Fibroblast of the aortic adventitia (primary cell): ENCODE results near the gene MYOM1. TPM values are rescaled to one million over a fixed set of nuclear protein-coding genes. Genes with fewer than 3 reads are reported as not detected.
A peak's percentile ranks its signal among the peaks of the same experiment; 100 is the strongest.

Experiments
- DNase-seq: peaks from one replicate; pipeline ENCODE4 v3.0.0-alpha.2; 2010; ENCODE audit warnings: low read depth
- H3K4me3 ChIP-seq: 2 replicates; pipeline ENCODE4 v1.5.1; 2011; ENCODE audit warnings: low read depth, mild to moderate bottlenecking, control low read depth, low read length, moderate library complexity
- total RNA-seq: library from RNA; depleted of rRNA; stranded (reverse); fragments of >200 nt; gene quantifications from 2 replicates; pipeline ENCODE4 v1.2.3, GENCODE V29; 2012; ENCODE audit warnings: low replicate concordance
- TF ChIP-seq, protein P1 (sequence below): IDR thresholded peaks from 2 replicates; pipeline ENCODE4 v1.5.1; 2011; ENCODE audit warnings: mild to moderate bottlenecking, low read length, control low read depth, inconsistent platforms; ENCODE audit not compliant: insufficient read depth

The MYOM1 gene
- total RNA-seq, 1 donor, result 0.90 TPM

DNA sequence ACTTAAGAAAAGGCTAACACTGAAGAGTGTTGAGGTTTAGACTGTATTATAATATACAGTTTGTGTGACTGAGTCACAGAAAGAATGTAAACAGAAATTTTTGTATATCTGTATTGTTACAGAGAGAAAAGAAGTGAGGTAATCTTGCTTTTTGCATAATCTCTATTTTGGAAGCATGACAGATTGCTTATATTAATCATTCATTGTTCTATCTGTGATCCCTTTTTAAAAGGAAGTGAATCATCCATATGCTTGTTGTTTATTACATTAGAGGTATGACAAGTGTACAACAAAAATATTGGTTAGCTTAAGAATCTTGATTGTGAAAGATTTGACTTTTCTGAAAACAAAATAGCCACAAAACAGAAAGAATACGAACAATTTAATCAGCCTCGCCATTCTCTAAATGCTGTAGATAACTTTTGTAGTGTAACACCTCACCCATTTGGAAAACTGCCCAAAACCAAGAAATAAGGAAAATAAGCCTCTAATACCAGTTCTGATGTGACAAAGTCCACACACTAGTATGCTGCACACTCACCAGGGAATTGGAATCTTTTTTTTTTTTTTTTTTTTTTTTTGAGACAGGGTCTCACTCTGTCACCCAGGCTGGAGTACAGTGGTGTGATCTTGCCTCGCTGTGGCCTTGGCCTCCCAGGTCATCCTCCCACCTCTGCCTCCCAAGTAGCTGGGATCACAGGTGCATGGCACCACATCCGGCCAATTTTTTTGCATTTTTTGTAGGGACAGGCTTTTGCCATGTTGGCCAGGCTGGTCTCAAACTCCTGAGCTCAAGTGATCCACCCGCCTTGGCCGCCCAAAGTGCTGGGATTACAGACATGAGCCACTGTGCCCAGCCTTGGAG is 115.3 kb downstream of the MYOM1 start:
- DNase-seq, result peak; percentile 86
- no peak overlapping the region for H3K4me3 ChIP-seq
- TF ChIP-seq, protein P1, sequence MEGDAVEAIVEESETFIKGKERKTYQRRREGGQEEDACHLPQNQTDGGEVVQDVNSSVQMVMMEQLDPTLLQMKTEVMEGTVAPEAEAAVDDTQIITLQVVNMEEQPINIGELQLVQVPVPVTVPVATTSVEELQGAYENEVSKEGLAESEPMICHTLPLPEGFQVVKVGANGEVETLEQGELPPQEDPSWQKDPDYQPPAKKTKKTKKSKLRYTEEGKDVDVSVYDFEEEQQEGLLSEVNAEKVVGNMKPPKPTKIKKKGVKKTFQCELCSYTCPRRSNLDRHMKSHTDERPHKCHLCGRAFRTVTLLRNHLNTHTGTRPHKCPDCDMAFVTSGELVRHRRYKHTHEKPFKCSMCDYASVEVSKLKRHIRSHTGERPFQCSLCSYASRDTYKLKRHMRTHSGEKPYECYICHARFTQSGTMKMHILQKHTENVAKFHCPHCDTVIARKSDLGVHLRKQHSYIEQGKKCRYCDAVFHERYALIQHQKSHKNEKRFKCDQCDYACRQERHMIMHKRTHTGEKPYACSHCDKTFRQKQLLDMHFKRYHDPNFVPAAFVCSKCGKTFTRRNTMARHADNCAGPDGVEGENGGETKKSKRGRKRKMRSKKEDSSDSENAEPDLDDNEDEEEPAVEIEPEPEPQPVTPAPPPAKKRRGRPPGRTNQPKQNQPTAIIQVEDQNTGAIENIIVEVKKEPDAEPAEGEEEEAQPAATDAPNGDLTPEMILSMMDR, result no peak

DNA sequence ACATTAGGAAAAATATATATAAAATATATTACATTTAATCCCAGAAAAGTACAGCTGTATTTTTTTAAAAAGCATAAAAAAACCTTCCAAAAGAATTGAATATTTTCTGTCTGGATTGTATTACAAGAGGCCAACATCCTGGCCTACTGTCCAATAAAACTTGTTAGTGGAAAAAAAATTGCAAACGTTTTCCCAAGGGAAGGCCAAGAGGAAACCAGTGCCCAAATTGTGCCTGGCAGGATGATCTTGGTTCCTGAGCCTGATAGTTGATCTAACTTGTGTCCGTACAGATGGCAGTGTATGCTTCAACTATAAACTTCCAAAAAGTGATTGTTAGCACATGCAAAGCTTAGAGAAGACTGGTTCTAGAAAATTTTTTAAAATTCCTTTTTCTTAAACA is 116.2 kb downstream of the MYOM1 start:
- TF ChIP-seq, protein P1, result no peak

DNA sequence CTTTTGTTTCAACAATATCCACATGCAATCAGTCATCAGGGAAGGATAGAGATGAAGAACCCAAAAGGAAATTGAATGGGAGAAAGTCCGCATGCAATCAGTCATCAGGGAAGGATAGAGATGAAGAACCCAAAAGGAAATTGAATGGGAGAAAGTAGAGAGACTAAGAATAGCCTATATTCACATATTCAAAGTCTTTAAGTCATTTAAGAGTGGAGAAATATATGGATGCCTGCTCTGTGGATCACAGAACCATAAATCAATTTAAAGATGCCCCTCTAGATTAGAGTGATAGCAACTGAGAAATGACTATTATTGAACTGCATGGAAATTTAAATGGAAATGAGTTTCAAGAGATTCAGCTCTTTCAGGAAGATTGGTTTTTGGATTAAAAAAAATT is 116.8 kb downstream of the MYOM1 start:
- H3K4me3 ChIP-seq, result no peak overlapping the region
- TF ChIP-seq, protein P1, result no peak
- no peak for DNase-seq

More for the DNA sequence above, 116.2 kb downstream of the MYOM1 start:
- H3K4me3 ChIP-seq, result no peak overlapping the region
- DNase-seq, result peak; percentile 45

DNA sequence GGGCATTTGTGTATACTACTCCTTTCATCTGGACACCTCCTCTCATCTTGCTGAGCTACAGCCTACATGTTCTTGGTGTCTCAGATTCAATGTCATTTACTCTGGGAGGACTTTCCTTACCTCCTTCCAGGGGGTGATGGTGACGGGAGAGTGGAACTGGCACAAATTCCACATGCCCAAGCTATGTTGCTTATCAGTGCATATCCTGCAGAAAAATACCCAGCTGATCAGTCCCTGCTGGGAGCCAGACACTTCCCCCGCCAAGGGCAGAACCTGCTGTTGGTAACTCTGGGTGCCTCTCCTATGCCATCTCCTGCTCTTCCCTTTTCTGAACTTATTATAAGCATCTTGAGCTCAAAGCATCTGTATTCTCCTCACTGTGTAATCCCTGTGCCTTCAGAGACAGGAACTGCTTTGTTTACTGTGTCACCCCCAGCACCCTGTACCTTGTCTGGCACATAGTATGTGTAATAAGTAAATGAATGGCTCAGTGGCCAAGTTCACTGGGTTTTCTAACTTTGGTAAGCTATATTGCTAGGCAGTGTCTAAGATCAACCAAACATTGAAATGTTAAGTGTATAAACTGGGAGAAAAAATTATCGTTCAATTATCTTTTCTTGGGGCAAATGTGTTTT is 119.2 kb downstream of the MYOM1 start:
- DNase-seq, result no peak
- TF ChIP-seq, protein P1, result no peak
- no peak overlapping the region for H3K4me3 ChIP-seq

DNA sequence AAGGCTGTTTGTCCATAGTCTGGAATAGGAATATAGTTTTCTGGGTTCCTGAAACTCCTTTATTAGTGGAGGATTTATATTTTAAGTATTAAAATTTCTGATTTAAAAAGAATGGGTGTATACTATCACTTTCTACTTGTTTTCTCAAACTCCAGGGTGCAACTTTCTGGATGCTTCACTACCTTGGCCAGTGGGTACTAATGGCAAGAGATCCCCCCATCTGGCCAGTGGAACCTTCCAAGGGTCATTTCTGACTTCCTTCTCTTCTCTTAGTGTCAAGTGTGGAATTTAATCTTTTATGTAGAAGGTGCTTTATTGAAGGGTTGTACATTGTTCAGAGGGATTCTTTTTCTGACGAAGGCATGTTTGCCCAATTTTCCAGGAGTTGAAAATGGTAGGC is 120.4 kb downstream of the MYOM1 start:
- no peak overlapping the region for H3K4me3 ChIP-seq
- DNase-seq, result no peak
- TF ChIP-seq, protein P1, result no peak

DNA sequence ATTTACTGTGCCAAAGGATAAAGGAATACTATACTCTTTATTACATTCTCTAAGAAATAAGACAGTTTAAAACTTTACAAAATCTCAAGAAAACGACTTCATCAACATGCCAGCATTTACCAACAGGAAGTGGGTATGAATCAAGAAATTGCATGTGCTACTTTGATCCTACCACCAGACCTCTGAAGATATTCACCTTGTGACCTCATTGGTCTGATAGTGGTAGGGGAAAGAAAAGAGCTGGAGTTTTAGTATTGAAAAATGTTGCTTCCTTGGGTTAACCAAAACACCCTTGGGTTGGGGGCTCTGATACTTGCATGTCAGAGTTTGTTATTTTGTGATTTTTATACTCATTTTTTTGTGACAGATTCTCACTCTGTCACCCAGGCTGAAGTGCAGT is 122.7 kb downstream of the MYOM1 start:
- no peak for DNase-seq
- H3K4me3 ChIP-seq, result no peak overlapping the region
- TF ChIP-seq, protein P1, result no peak
